ENCODE results near the gene ADIPOR2. TPM values are rescaled to one million over a fixed set of nuclear protein-coding genes. Genes with fewer than 3 reads are reported as not detected.
"Not testable (repeated sequence)": the region's sequence is repeated elsewhere in the genome, so short reads cannot be mapped to it uniquely, and the experiment has no call there.

Gene ADIPOR2
- total RNA-seq, 1 donor from 2014 or later = 83.6 TPM

- no peak for DNase-seq (ENCODE audit: low spot score, unreplicated experiment)
- no peak overlapping the region for H3K27ac Mint-ChIP-seq
- H3K4me3 Mint-ChIP-seq (ENCODE audit: low read depth) = no peak overlapping the region
- peaks cover 22% of the 10 kb centered on the region for H3K4me1 Mint-ChIP-seq (ENCODE audit: low read depth)
- no peaks in the 10 kb centered on the region for H3K27me3 Mint-ChIP-seq
- peaks cover 3% of the 10 kb centered on the region for H3K9me3 Mint-ChIP-seq (ENCODE audit: low read depth)
- TF ChIP-seq, protein P1, sequence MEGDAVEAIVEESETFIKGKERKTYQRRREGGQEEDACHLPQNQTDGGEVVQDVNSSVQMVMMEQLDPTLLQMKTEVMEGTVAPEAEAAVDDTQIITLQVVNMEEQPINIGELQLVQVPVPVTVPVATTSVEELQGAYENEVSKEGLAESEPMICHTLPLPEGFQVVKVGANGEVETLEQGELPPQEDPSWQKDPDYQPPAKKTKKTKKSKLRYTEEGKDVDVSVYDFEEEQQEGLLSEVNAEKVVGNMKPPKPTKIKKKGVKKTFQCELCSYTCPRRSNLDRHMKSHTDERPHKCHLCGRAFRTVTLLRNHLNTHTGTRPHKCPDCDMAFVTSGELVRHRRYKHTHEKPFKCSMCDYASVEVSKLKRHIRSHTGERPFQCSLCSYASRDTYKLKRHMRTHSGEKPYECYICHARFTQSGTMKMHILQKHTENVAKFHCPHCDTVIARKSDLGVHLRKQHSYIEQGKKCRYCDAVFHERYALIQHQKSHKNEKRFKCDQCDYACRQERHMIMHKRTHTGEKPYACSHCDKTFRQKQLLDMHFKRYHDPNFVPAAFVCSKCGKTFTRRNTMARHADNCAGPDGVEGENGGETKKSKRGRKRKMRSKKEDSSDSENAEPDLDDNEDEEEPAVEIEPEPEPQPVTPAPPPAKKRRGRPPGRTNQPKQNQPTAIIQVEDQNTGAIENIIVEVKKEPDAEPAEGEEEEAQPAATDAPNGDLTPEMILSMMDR (IDR thresholded peaks at IDR 0.05; ENCODE audit: unreplicated experiment) = no peak
- H3K36me3 Mint-ChIP-seq (ENCODE audit: insufficient read depth) = peaks cover 29% of the 10 kb centered on the region
Measured at GRCh38 chr12:1703771-1704722, 13.2 kb downstream of the ADIPOR2 start.

GRCh38 chr12:1705774-1706631 is 15.1 kb downstream of the ADIPOR2 start:
- peaks cover 13% of the 10 kb centered on the region for H3K4me1 Mint-ChIP-seq (ENCODE audit: low read depth)
- peak overlapping the region; percentile 38 for H3K27ac Mint-ChIP-seq

GRCh38 chr12:1706632-1706980 is 15.7 kb downstream of the ADIPOR2 start:
- Mint-ChIP-seq H3K4me1 (ENCODE audit: low read depth) (peaks cover 18% of the 10 kb centered on the region), H3K9me3 (ENCODE audit: low read depth) (peaks cover 13% of the 10 kb centered on the region), H3K36me3 (ENCODE audit: insufficient read depth) (peaks cover 33% of the 10 kb centered on the region), H3K27ac (no peak overlapping the region), H3K27me3 (no peaks in the 10 kb centered on the region), H3K4me3 (ENCODE audit: low read depth) (no peak overlapping the region)
- no peak for DNase-seq (ENCODE audit: low spot score, unreplicated experiment)
- TF ChIP-seq, protein P1 (IDR thresholded peaks at IDR 0.05; ENCODE audit: unreplicated experiment) = no peak

More at GRCh38 chr12:1705774-1706631, 15.1 kb downstream of the ADIPOR2 start:
- H3K4me3 Mint-ChIP-seq (ENCODE audit: low read depth) = no peak overlapping the region
- peaks cover 29% of the 10 kb centered on the region for H3K36me3 Mint-ChIP-seq (ENCODE audit: insufficient read depth)
- H3K9me3 Mint-ChIP-seq (ENCODE audit: low read depth) = peaks cover 13% of the 10 kb centered on the region
- TF ChIP-seq, protein P1 (IDR thresholded peaks at IDR 0.05; ENCODE audit: unreplicated experiment) = no peak
- DNase-seq (ENCODE audit: low spot score, unreplicated experiment) = no peak
- no peaks in the 10 kb centered on the region for H3K27me3 Mint-ChIP-seq

DNA sequence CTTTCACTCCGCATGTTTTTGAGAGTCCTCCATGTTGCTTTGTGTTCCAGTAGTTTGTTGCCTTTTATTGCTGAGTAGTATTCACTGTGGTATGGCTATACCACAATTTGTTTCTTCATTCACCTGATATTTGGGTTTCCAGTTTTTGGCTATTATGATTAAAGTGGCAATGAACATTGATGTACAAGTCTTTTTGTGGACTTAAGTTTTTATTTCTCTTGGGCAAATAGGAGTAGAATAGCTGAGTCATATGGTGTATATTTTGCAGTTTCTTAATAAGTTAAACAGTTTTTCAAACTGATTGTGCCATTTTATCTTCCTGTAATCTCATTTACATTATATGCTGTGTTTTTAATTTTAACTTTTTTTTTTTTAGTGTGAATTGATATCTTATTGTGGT is 16.2 kb downstream of the ADIPOR2 start:
- Mint-ChIP-seq H3K27me3 (no peaks in the 10 kb centered on the region), H3K4me3 (ENCODE audit: low read depth) (no peak overlapping the region), H3K9me3 (ENCODE audit: low read depth) (peaks cover 13% of the 10 kb centered on the region), H3K4me1 (ENCODE audit: low read depth) (peaks cover 21% of the 10 kb centered on the region), H3K36me3 (ENCODE audit: insufficient read depth) (peaks cover 33% of the 10 kb centered on the region), H3K27ac (no peak overlapping the region)
- TF ChIP-seq, protein P1 (IDR thresholded peaks at IDR 0.05; ENCODE audit: unreplicated experiment) = no peak
- DNase-seq (ENCODE audit: low spot score, unreplicated experiment) = no peak

GRCh38 chr12:1709968-1710367 is 19.1 kb downstream of the ADIPOR2 start:
- H3K4me3 Mint-ChIP-seq (ENCODE audit: low read depth); H3K27ac Mint-ChIP-seq; H3K27me3 Mint-ChIP-seq; DNase-seq (ENCODE audit: low spot score, unreplicated experiment): not testable (repeated sequence)
- Mint-ChIP-seq H3K9me3 (ENCODE audit: low read depth) (peaks cover 23% of the 10 kb centered on the region), H3K36me3 (ENCODE audit: insufficient read depth) (peaks cover 42% of the 10 kb centered on the region), H3K4me1 (ENCODE audit: low read depth) (peaks cover 16% of the 10 kb centered on the region)

DNA sequence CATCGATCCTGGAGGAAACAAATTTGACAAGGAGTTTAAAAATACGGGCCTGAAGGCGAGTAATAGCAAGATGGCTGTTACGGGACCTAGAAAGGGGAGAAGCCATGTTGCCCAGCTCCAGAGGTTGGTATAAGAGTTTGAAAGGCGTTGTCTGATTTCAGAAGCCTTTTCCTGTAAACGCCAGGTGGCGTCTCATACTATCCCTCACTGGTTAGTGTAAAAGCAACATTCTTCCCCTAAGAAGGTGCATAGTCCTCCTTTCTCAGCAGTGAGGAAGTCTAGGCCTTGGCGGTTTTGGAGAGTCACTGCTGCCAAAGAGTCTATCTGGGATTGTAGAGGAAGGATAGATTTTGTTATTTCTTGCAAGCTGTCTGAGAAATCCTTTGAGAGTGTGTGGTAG is 20.0 kb downstream of the ADIPOR2 start:
- DNase-seq (ENCODE audit: low spot score, unreplicated experiment); H3K4me3 Mint-ChIP-seq (ENCODE audit: low read depth); H3K27ac Mint-ChIP-seq; H3K27me3 Mint-ChIP-seq: not testable (repeated sequence)
- H3K4me1 Mint-ChIP-seq (ENCODE audit: low read depth) = peaks cover 15% of the 10 kb centered on the region
- peaks cover 24% of the 10 kb centered on the region for H3K9me3 Mint-ChIP-seq (ENCODE audit: low read depth)
- peaks cover 47% of the 10 kb centered on the region for H3K36me3 Mint-ChIP-seq (ENCODE audit: insufficient read depth)

GRCh38 chr12:1711536-1712211 is 20.8 kb downstream of the ADIPOR2 start:
- Mint-ChIP-seq H3K27ac (peak overlapping the region; percentile 62), H3K9me3 (ENCODE audit: low read depth) (peaks cover 24% of the 10 kb centered on the region), H3K4me1 (ENCODE audit: low read depth) (peaks cover 12% of the 10 kb centered on the region), H3K36me3 (ENCODE audit: insufficient read depth) (peaks cover 50% of the 10 kb centered on the region)
- H3K27me3 Mint-ChIP-seq; DNase-seq (ENCODE audit: low spot score, unreplicated experiment); H3K4me3 Mint-ChIP-seq (ENCODE audit: low read depth): not testable (repeated sequence)

DNA sequence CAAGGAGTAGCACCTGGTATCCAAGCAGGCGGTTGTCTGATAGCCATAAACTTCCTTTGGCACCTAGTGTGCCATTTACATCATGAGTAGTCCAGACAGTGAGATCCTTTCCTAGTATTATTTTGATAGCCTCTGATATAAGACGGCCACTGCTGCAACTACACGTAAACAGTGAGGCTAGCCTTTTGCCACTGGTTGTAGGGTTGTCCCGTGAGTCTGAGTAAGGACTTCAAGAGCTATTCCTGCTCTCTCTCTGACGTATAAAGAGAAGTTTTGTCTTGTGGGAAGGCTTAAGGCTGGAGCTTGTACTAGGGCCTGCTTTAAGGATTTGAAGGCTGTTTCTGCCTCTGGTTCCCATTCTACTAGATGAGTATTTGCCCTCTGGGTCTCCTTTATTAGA is 21.4 kb downstream of the ADIPOR2 start:
- not testable (repeated sequence) for DNase-seq (ENCODE audit: low spot score, unreplicated experiment); H3K27me3 Mint-ChIP-seq; H3K4me3 Mint-ChIP-seq (ENCODE audit: low read depth); H3K4me1 Mint-ChIP-seq (ENCODE audit: low read depth); H3K27ac Mint-ChIP-seq
- peaks cover 24% of the 10 kb centered on the region for H3K9me3 Mint-ChIP-seq (ENCODE audit: low read depth)
- peaks cover 50% of the 10 kb centered on the region for H3K36me3 Mint-ChIP-seq (ENCODE audit: insufficient read depth)
